Breast epithelium (tissue), 4 donors: ENCODE measurements around the gene EGFLAM. TPM values are rescaled to one million over a fixed set of nuclear protein-coding genes. Genes with fewer than 3 reads are reported as not detected.

Source experiments
- DNase-seq, 2 donors: peaks; one replicate each; pipeline ENCODE4 v3.0.0-alpha.2; 2019; ENCODE audit warnings: low spot score in 2 of 2
- H3K27ac ChIP-seq, 2 donors: fragments of 200-600 bp; sonication (generic) in 1 of 2; one replicate each; pipeline ENCODE4 v1.5.1; 2016 to 2019; ENCODE audit warnings: mild to moderate bottlenecking in 1 of 2
- H3K27me3 ChIP-seq, 2 donors: fragments of 200-600 bp; sonication (generic) in 1 of 2; one replicate each; pipeline versions ENCODE4 v1.5.1 to v1.6.0; 2017 to 2019; ENCODE audit warnings: control low read depth in 1 of 2, mild to moderate bottlenecking in 1 of 2
- H3K36me3 ChIP-seq: fragments of 200-600 bp; one replicate; pipeline ENCODE4 v1.5.1; 2019
- H3K4me1 ChIP-seq, 2 donors: fragments of 200-600 bp; sonication (generic); one replicate each; pipeline ENCODE4 v1.5.1; 2016 to 2019; ENCODE audit warnings: control low read depth in 1 of 2
- H3K4me3 ChIP-seq, 3 donors: fragments of 200-600 bp; sonication (generic); 1 replicate in 2 of 3; 2 replicates in 1 of 3; pipeline ENCODE4 v1.5.1; 2016 to 2019; ENCODE audit warnings: mild to moderate bottlenecking in 3 of 3, moderate library complexity in 2 of 3
- H3K9me3 ChIP-seq, 2 donors: fragments of 200-600 bp; sonication (generic) in 1 of 2; one replicate each; pipeline ENCODE4 v1.5.1; 2016 to 2019; ENCODE audit warnings: control low read depth in 1 of 2
- POLR2A ChIP-seq: fragments of 450-650 bp; IDR thresholded peaks from one replicate; pipeline ENCODE4 v1.6.1; 2016; ENCODE audit warnings: antibody characterized with exemption, mild to moderate bottlenecking, moderate library complexity
- POLR2AphosphoS5 ChIP-seq, 3 donors: sonication (generic); formaldehyde crosslinking; IDR thresholded peaks; one replicate each; pipeline ENCODE4 v1.6.1; 2017; ENCODE audit warnings: antibody characterized with exemption in 3 of 3
- intact Hi-C: fragments of 100-400 bp; cut with DNase I; formaldehyde crosslinking; loops from one replicate; pipeline ENCODE4 v1.15.1; 2023; ENCODE audit warnings: low total_unique reads
- total RNA-seq, 3 donors: library from RNA; depleted of rRNA; stranded (reverse); fragments of >200 nt; gene quantifications; one replicate each; pipeline ENCODE4 v1.1.0, GENCODE V29; 2016
- TF ChIP-seq, protein P1 (sequence below), 3 donors: fragments of 450-650 bp; IDR thresholded peaks; one replicate each; pipeline ENCODE4 v1.5.1; 2016 to 2017; ENCODE audit warnings: antibody characterized with exemption in 3 of 3, mild to moderate bottlenecking in 3 of 3, moderate library complexity in 3 of 3

EGFLAM gene
- total RNA-seq, 3 donors from 2014 or later, result 19.5 to 31.5 (median 30.5) TPM

DNA sequence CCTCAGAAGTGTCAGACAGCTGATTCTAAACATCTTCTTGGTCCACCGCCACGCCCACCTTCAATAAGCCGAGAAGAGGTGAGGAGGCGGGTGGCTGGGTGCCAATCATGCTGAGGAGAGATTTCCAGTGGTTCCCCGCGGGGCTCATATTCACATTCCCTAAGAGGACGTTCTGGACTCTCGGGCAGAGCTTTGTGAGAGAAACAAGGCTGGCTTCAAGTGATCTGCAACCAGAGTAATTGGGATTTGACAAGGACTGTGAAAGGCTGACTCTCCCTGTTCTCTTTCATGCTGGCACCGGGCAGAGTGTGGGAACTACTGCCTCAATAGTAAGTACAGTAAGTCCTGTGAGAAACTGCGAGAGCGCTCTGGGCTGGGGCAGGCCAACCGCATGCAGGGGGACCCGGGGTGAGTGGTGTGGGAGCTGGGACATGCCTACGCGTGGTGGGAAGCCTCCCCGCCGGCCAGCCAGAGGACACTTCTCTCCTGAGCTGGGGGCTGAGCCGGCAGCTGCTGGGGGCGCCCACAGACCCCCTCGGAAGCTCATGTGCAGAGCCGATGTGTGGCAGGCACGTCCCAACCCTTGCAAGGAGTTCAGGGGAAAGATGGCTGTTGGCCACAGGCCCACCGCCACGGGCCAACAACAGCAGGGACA lies 187.1 kb downstream of the EGFLAM start:
- no peaks in the 10 kb centered on the region for H3K9me3 ChIP-seq
- DNase-seq, result peak in 1 of 2 donors; percentile 57
- intact Hi-C loops, result loop anchor here (10.0 kb wide), 1 partner anchor 359 kb away; no protein-coding TSS in a partner anchor
- TF ChIP-seq POLR2A (no peak), POLR2AphosphoS5 (IDR thresholded peaks at IDR 0.05) (peak in 1 of 3 donors; percentile 12)
- TF ChIP-seq, protein P1, sequence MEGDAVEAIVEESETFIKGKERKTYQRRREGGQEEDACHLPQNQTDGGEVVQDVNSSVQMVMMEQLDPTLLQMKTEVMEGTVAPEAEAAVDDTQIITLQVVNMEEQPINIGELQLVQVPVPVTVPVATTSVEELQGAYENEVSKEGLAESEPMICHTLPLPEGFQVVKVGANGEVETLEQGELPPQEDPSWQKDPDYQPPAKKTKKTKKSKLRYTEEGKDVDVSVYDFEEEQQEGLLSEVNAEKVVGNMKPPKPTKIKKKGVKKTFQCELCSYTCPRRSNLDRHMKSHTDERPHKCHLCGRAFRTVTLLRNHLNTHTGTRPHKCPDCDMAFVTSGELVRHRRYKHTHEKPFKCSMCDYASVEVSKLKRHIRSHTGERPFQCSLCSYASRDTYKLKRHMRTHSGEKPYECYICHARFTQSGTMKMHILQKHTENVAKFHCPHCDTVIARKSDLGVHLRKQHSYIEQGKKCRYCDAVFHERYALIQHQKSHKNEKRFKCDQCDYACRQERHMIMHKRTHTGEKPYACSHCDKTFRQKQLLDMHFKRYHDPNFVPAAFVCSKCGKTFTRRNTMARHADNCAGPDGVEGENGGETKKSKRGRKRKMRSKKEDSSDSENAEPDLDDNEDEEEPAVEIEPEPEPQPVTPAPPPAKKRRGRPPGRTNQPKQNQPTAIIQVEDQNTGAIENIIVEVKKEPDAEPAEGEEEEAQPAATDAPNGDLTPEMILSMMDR (IDR thresholded peaks at IDR 0.05), result no peak
- H3K27ac ChIP-seq, result peak overlapping the region; percentile 59 to 95
- H3K4me1 ChIP-seq, result no peaks in the 10 kb centered on the region
- no peaks in the 10 kb centered on the region for H3K36me3 ChIP-seq
- no peaks in the 10 kb centered on the region for H3K27me3 ChIP-seq
- H3K4me3 ChIP-seq, result peak overlapping the region; percentile 31 to 84 (median 52)

GRCh38 chr5:38446029-38446522 lies 187.7 kb downstream of the EGFLAM start:
- DNase-seq, result no peak
- intact Hi-C loops, result loop anchor here (10.0 kb wide), 1 partner anchor 359 kb away; no protein-coding TSS in a partner anchor
- H3K36me3 ChIP-seq, result no peaks in the 10 kb centered on the region
- H3K4me1 ChIP-seq, result no peaks in the 10 kb centered on the region
- no peaks in the 10 kb centered on the region for H3K9me3 ChIP-seq
- H3K4me3 ChIP-seq, result peak overlapping the region; percentile 31 to 84 (median 52)
- no peaks in the 10 kb centered on the region for H3K27me3 ChIP-seq
- TF ChIP-seq POLR2AphosphoS5 (IDR thresholded peaks at IDR 0.05) (no peak), POLR2A (no peak)
- TF ChIP-seq, protein P1 (IDR thresholded peaks at IDR 0.05), result no peak
- peak overlapping the region; percentile 59 to 95 for H3K27ac ChIP-seq

DNA sequence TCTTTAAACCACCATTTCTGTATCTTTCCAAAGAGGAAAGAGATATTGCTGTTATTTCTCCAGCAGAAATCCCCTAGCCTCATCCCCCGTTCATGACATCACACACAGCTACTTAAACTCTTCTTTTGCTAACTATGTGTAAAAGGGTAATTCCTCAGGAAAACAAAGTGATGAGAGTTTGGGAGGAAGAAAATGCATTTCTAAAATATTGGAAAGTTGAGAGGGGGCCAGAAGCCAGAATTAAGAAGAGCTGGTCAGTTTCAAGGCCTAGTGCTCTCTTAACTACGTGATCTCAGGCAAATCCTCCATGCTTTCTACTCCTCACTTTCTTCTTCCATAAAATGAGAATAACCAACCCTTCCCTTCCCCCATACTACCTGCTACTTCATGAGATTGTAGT lies 188.7 kb downstream of the EGFLAM start:
- Histone ChIP-seq H3K9me3 (no peaks in the 10 kb centered on the region), H3K27me3 (no peaks in the 10 kb centered on the region), H3K27ac (peak overlapping the region in 1 of 2 donors; percentile 78), H3K4me1 (no peaks in the 10 kb centered on the region), H3K36me3 (no peaks in the 10 kb centered on the region), H3K4me3 (peak overlapping the region in 2 of 3 donors; percentile 44 to 52)
- TF ChIP-seq, protein P1 (IDR thresholded peaks at IDR 0.05), result no peak
- TF ChIP-seq POLR2A (no peak), POLR2AphosphoS5 (IDR thresholded peaks at IDR 0.05) (no peak)
- intact Hi-C loops, result loop anchor here (10.0 kb wide), 1 partner anchor 358 kb away; no protein-coding TSS in a partner anchor
- DNase-seq, result no peak

- Histone ChIP-seq H3K27me3 (no peaks in the 10 kb centered on the region), H3K27ac (peak overlapping the region; percentile 29 to 78), H3K4me3 (no peak overlapping the region), H3K4me1 (no peaks in the 10 kb centered on the region), H3K9me3 (no peaks in the 10 kb centered on the region), H3K36me3 (no peaks in the 10 kb centered on the region)
- no peak for DNase-seq
- peak in 2 of 3 donors; percentile 38 to 82 for TF ChIP-seq POLR2AphosphoS5 (IDR thresholded peaks at IDR 0.05)
- no peak for TF ChIP-seq POLR2A
- intact Hi-C loops, result loop anchor here (10.0 kb wide), 1 partner anchor 357 kb away; no protein-coding TSS in a partner anchor
These were observed 189.4 kb downstream of the EGFLAM start for GRCh38 chr5:38447786-38448185.

GRCh38 chr5:38448568-38449350 lies 190.4 kb downstream of the EGFLAM start:
- H3K9me3 ChIP-seq, result no peaks in the 10 kb centered on the region
- DNase-seq, result no peak
- no peak for TF ChIP-seq POLR2AphosphoS5 (IDR thresholded peaks at IDR 0.05)
- TF ChIP-seq, protein P1 (IDR thresholded peaks at IDR 0.05), result no peak
- TF ChIP-seq POLR2A, result no peak
- H3K27ac ChIP-seq, result peak overlapping the region in 1 of 2 donors; percentile 76
- no peaks in the 10 kb centered on the region for H3K36me3 ChIP-seq
- intact Hi-C loops, result loop anchor here (10.0 kb wide), 1 partner anchor 356 kb away; no protein-coding TSS in a partner anchor
- H3K4me1 ChIP-seq, result no peaks in the 10 kb centered on the region
- no peaks in the 10 kb centered on the region for H3K27me3 ChIP-seq
- H3K4me3 ChIP-seq, result no peak overlapping the region
